ACC112 (cell line): ENCODE measurements around the gene ADRB1.

ENCODE experiments used
- H2AFZ ChIP-seq: fragments of 200-600 bp; sonication (generic); one replicate; pipeline ENCODE4 v1.6.0; 2017; ENCODE audit warnings: antibody characterized with exemption, low read length; ENCODE audit not compliant: unreplicated experiment
- H3K27ac ChIP-seq: fragments of 200-600 bp; sonication (generic); 2 replicates; pipeline ENCODE4 v1.5.1; 2014; ENCODE audit warnings: low read depth, mild to moderate bottlenecking, antibody characterized with exemption, low read length, moderate library complexity
- H3K27me3 ChIP-seq: fragments of 200-600 bp; sonication (generic); 2 replicates; pipeline ENCODE4 v1.6.1; 2014; ENCODE audit warnings: mild to moderate bottlenecking, antibody characterized with exemption, low read length, moderate library complexity, mixed read lengths; ENCODE audit not compliant: insufficient read depth
- H3K36me3 ChIP-seq: fragments of 200-600 bp; sonication (generic); 2 replicates; pipeline ENCODE4 v1.6.1; 2016; ENCODE audit warnings: mild to moderate bottlenecking, antibody characterized with exemption, low read length, moderate library complexity, mixed read lengths; ENCODE audit not compliant: insufficient read depth
- H3K4me1 ChIP-seq: fragments of 200-600 bp; sonication (generic); one replicate; pipeline ENCODE4 v1.6.1; 2016; ENCODE audit warnings: low read length, mixed read lengths; ENCODE audit not compliant: insufficient read depth, unreplicated experiment, control insufficient read depth
- H3K4me3 ChIP-seq: fragments of 200-600 bp; sonication (generic); 2 replicates; pipeline ENCODE4 v1.5.1; 2014; ENCODE audit warnings: mild to moderate bottlenecking, low read depth, low read length
- H3K79me2 ChIP-seq: fragments of 200-600 bp; sonication (generic); one replicate; pipeline ENCODE4 v1.6.0; 2016; ENCODE audit warnings: low read length; ENCODE audit not compliant: control insufficient read depth, unreplicated experiment, insufficient read depth

The ADRB1 gene

GRCh38 chr10:114057855-114058254 lies 14.2 kb downstream of the ADRB1 start:
- H3K27ac ChIP-seq: no peak overlapping the region
- H2AFZ ChIP-seq: no peak overlapping the region
- no peaks in the 10 kb centered on the region for H3K79me2 ChIP-seq
- H3K4me3 ChIP-seq: no peak overlapping the region
- H3K4me1 ChIP-seq: no peaks in the 10 kb centered on the region
- no peaks in the 10 kb centered on the region for H3K36me3 ChIP-seq
- peaks cover 10% of the 10 kb centered on the region; the same call in 1 of the 2 replicates for H3K27me3 ChIP-seq

GRCh38 chr10:114058297-114058696 lies 14.6 kb downstream of the ADRB1 start:
- Histone ChIP-seq H3K4me3 (no peak overlapping the region), H3K27ac (no peak overlapping the region), H3K36me3 (no peaks in the 10 kb centered on the region), H2AFZ (no peak overlapping the region), H3K79me2 (no peaks in the 10 kb centered on the region), H3K4me1 (no peaks in the 10 kb centered on the region), H3K27me3 (peaks cover 12% of the 10 kb centered on the region; the same call in 1 of the 2 replicates)

GRCh38 chr10:114059561-114059960 lies 15.9 kb downstream of the ADRB1 start:
- Histone ChIP-seq H3K27me3 (peaks cover 10% of the 10 kb centered on the region; the same call in 1 of the 2 replicates), H3K27ac (no peak overlapping the region), H2AFZ (no peak overlapping the region), H3K4me3 (no peak overlapping the region), H3K4me1 (no peaks in the 10 kb centered on the region), H3K79me2 (no peaks in the 10 kb centered on the region), H3K36me3 (no peaks in the 10 kb centered on the region)

GRCh38 chr10:114060456-114060855 lies 16.8 kb downstream of the ADRB1 start:
- Histone ChIP-seq H3K79me2 (no peaks in the 10 kb centered on the region), H2AFZ (no peak overlapping the region), H3K27me3 (peaks cover 8% of the 10 kb centered on the region; the same call in 1 of the 2 replicates), H3K4me3 (no peak overlapping the region), H3K4me1 (no peaks in the 10 kb centered on the region), H3K27ac (no peak overlapping the region), H3K36me3 (no peaks in the 10 kb centered on the region)

- Histone ChIP-seq H3K36me3 (no peaks in the 10 kb centered on the region), H3K79me2 (no peaks in the 10 kb centered on the region), H3K27ac (no peak overlapping the region), H3K4me3 (no peak overlapping the region), H3K27me3 (peaks cover 8% of the 10 kb centered on the region; the same call in 1 of the 2 replicates), H2AFZ (no peak overlapping the region), H3K4me1 (no peaks in the 10 kb centered on the region)
These were observed 17.5 kb downstream of the ADRB1 start for GRCh38 chr10:114061148-114061547.

GRCh38 chr10:114061789-114062188 lies 18.1 kb downstream of the ADRB1 start:
- H3K4me1 ChIP-seq: no peaks in the 10 kb centered on the region
- H3K27me3 ChIP-seq: peaks cover 8% of the 10 kb centered on the region; the same call in 1 of the 2 replicates
- no peaks in the 10 kb centered on the region for H3K79me2 ChIP-seq
- no peak overlapping the region for H3K4me3 ChIP-seq
- H2AFZ ChIP-seq: no peak overlapping the region
- no peaks in the 10 kb centered on the region for H3K36me3 ChIP-seq
- H3K27ac ChIP-seq: no peak overlapping the region

- Histone ChIP-seq H3K4me1 (peaks cover 5% of the 10 kb centered on the region), H3K4me3 (no peak overlapping the region), H3K27ac (no peak overlapping the region), H3K27me3 (peaks cover 8% of the 10 kb centered on the region; the same call in 1 of the 2 replicates), H3K79me2 (no peaks in the 10 kb centered on the region), H3K36me3 (no peaks in the 10 kb centered on the region), H2AFZ (no peak overlapping the region)
These were observed 20.7 kb downstream of the ADRB1 start for GRCh38 chr10:114064151-114065048.

- peaks cover 8% of the 10 kb centered on the region; the same call in 1 of the 2 replicates for H3K27me3 ChIP-seq
- no peaks in the 10 kb centered on the region for H3K36me3 ChIP-seq
- no peaks in the 10 kb centered on the region for H3K79me2 ChIP-seq
- no peak overlapping the region for H3K4me3 ChIP-seq
- no peak overlapping the region for H2AFZ ChIP-seq
- peaks cover 5% of the 10 kb centered on the region for H3K4me1 ChIP-seq
- no peak overlapping the region for H3K27ac ChIP-seq
These were observed 21.4 kb downstream of the ADRB1 start for GRCh38 chr10:114065049-114065435.

GRCh38 chr10:114068054-114068707 lies 24.5 kb downstream of the ADRB1 start:
- Histone ChIP-seq H2AFZ (peak overlapping the region; percentile 15), H3K27ac (no peak overlapping the region), H3K27me3 (peaks cover 4% of the 10 kb centered on the region; the same call in 1 of the 2 replicates), H3K4me1 (peaks cover 5% of the 10 kb centered on the region), H3K79me2 (no peaks in the 10 kb centered on the region), H3K4me3 (no peak overlapping the region), H3K36me3 (no peaks in the 10 kb centered on the region)

GRCh38 chr10:114070710-114071109 lies 27.0 kb downstream of the ADRB1 start:
- peaks cover 5% of the 10 kb centered on the region for H3K4me1 ChIP-seq
- no peaks in the 10 kb centered on the region for H3K36me3 ChIP-seq
- no peak overlapping the region for H3K4me3 ChIP-seq
- no peaks in the 10 kb centered on the region for H3K79me2 ChIP-seq
- H3K27ac ChIP-seq: no peak overlapping the region
- no peaks in the 10 kb centered on the region for H3K27me3 ChIP-seq
- no peak overlapping the region for H2AFZ ChIP-seq
